ENCODE results near the gene COL9A2. TPM values are rescaled to one million over a fixed set of nuclear protein-coding genes. Genes with fewer than 3 reads are reported as not detected.
"Not testable (repeated sequence)": the region's sequence is repeated elsewhere in the genome, so short reads cannot be mapped to it uniquely, and the experiment has no call there.

Gene COL9A2
- total RNA-seq, 1 donor from 2014 or later, result 4.6 TPM

DNA sequence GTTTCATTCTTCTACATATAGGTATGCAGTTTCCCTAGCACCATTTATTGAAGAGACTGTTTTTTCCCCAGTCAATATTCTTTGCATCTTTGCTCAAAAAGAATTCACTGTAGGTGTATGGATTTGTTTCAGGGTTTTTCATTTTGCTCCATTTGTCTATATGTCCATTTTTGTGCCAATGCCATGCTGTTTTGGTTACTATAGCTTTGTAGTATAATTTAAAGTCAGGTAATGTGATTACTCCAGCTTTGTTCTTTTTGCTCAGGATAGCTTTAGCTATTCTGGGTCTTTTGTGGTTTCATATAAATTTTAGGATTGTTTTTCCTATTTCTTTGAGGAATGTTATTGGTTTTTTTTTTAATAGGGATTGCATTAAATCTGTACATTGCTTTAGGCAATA is 40.5 kb upstream of the COL9A2 start:
- no peak for DNase-seq (ENCODE audit: low read depth)
- H3K4me3 ChIP-seq (ENCODE audit: low read depth, low read length), result no peak overlapping the region
- TF ChIP-seq, protein P1, sequence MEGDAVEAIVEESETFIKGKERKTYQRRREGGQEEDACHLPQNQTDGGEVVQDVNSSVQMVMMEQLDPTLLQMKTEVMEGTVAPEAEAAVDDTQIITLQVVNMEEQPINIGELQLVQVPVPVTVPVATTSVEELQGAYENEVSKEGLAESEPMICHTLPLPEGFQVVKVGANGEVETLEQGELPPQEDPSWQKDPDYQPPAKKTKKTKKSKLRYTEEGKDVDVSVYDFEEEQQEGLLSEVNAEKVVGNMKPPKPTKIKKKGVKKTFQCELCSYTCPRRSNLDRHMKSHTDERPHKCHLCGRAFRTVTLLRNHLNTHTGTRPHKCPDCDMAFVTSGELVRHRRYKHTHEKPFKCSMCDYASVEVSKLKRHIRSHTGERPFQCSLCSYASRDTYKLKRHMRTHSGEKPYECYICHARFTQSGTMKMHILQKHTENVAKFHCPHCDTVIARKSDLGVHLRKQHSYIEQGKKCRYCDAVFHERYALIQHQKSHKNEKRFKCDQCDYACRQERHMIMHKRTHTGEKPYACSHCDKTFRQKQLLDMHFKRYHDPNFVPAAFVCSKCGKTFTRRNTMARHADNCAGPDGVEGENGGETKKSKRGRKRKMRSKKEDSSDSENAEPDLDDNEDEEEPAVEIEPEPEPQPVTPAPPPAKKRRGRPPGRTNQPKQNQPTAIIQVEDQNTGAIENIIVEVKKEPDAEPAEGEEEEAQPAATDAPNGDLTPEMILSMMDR (conservative IDR thresholded peaks at IDR 0.05; ENCODE audit: low read depth, low read length), result no peak

DNA sequence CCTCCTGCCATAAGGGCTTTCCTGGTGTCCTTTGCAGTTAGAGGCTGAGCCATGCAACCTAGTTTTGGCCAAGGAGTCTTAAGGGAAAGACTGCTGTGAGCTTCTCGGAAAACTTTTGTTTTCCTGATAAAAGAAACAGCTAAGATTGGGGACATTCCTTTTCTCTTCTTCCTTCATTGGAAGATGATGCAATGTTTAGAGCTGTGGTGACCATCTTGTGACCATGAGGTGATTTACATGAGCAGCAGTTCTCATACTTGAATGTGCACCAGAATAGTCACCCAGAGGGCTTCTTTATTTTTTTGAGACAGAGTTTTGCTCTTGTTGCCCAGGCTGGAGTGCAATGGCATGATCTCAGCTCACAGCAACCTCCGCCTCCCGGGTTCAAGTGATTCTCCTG is 36.0 kb upstream of the COL9A2 start:
- H3K4me3 ChIP-seq (ENCODE audit: low read depth, low read length), result no peak overlapping the region
- TF ChIP-seq, protein P1 (conservative IDR thresholded peaks at IDR 0.05; ENCODE audit: low read depth, low read length), result no peak
- no peak for DNase-seq (ENCODE audit: low read depth)

DNA sequence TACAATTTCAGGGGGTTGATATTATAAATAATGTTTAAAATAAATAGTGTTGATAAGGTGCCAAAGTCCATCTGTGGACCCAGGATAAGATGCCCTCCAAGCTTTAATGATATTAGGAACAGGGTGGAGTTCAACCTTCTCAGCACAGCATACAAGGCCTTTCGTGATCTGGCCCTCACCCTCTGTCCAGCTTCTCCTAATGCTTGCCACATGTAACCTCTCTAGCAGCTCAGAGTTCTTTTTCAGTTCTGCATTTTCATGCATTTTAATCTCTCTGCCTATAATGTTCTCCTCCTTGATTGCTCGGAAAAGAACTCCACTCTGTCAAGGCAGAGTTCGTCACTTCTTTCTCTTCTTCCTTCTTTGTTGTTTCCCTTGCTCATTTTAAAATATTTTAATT is 35.0 kb upstream of the COL9A2 start:
- TF ChIP-seq, protein P1 (conservative IDR thresholded peaks at IDR 0.05; ENCODE audit: low read depth, low read length), result no peak
- H3K4me3 ChIP-seq (ENCODE audit: low read depth, low read length), result no peak overlapping the region
- no peak for DNase-seq (ENCODE audit: low read depth)

DNA sequence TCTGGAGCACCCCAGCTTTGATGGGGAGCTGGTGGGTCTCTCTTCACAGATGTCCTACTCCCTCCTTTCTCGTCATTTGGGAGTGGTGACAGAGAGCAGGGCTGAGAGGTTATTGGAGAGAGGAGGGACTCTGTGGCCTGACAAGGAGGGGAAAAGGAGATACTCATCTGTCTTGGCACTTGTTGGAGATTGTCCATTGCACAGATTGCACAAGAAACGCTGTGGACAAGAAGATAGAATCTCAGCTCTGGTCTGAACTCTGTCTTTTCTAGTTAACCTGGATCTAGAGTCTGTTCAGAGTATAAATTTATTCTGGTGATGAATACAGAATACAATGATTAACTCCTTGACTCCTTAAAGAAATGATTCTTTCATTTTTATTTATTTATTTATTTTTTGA is 34.0 kb upstream of the COL9A2 start:
- no peak overlapping the region for H3K4me3 ChIP-seq (ENCODE audit: low read depth, low read length)
- TF ChIP-seq, protein P1 (conservative IDR thresholded peaks at IDR 0.05; ENCODE audit: low read depth, low read length), result no peak
- no peak for DNase-seq (ENCODE audit: low read depth)

DNA sequence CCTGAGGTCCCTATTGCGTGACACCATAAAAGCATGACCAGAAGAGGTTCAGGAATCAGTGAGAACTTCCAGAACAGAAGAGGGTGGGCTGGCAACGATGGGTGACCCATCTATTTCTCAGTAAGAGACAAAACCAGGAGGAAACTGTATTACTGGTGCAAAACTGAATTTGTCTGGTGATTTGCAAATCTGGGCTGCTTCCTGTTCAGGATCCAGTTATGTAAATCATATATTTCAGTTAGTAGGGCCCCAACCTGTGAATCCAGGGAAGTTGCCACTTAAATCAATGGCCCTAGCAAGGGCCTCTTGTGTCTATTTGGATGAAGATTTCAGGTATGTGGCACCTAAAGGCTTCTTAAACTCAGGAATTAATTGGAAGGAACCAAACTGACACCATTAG is 33.3 kb upstream of the COL9A2 start:
- DNase-seq (ENCODE audit: low read depth), result no peak
- TF ChIP-seq, protein P1 (conservative IDR thresholded peaks at IDR 0.05; ENCODE audit: low read depth, low read length), result no peak
- no peak overlapping the region for H3K4me3 ChIP-seq (ENCODE audit: low read depth, low read length)

DNA sequence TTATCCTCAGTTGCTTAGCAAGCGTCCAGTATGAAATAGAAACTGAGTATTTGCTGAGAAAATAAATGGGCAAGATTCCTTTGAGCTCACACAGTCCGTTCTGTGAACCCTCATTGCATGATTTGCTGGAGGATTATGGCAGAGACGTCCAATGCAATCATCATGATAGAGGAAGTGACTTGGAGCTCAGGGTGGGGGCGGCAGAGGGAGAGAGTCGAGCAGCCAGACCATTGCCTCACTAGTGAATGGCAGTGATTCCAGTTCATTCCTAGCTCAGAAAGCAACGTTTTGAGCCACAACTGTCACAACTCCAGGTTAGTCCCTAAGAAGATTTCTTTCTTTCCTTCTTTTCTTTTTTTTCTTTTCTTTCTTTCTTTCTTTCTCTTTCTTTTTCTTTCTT is 27.5 kb upstream of the COL9A2 start:
- DNase-seq (ENCODE audit: low read depth), result no peak
- H3K4me3 ChIP-seq (ENCODE audit: low read depth, low read length), result no peak overlapping the region
- TF ChIP-seq, protein P1 (conservative IDR thresholded peaks at IDR 0.05; ENCODE audit: low read depth, low read length), result no peak

DNA sequence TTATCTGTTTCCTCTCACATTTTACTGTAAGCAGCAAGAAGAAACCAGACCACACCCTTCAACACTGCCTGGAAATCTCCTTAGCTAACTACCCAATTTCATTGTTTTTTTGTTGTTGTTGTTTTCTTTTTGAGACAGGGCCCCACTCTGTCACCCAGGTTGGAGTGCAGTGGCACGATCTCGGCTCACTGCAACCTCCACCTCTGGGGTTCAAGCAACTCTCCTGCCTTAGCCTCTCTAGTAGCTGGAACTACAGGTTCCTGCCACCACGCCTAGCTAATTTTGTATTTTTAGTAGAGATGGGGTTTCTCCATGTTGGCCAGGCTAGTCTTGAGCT is 25.3 kb upstream of the COL9A2 start:
- not testable (repeated sequence) for DNase-seq (ENCODE audit: low read depth); H3K4me3 ChIP-seq (ENCODE audit: low read depth, low read length)
